GM10847 (cell line): ENCODE measurements around the gene ACVR1B.

Experiments used
- POLR2A ChIP-seq: IDR thresholded peaks from 2 replicates; pipeline ENCODE4 v1.6.1; 2011; ENCODE audit not compliant: insufficient read length; ENCODE audit errors: extremely low read depth

Gene ACVR1B

DNA sequence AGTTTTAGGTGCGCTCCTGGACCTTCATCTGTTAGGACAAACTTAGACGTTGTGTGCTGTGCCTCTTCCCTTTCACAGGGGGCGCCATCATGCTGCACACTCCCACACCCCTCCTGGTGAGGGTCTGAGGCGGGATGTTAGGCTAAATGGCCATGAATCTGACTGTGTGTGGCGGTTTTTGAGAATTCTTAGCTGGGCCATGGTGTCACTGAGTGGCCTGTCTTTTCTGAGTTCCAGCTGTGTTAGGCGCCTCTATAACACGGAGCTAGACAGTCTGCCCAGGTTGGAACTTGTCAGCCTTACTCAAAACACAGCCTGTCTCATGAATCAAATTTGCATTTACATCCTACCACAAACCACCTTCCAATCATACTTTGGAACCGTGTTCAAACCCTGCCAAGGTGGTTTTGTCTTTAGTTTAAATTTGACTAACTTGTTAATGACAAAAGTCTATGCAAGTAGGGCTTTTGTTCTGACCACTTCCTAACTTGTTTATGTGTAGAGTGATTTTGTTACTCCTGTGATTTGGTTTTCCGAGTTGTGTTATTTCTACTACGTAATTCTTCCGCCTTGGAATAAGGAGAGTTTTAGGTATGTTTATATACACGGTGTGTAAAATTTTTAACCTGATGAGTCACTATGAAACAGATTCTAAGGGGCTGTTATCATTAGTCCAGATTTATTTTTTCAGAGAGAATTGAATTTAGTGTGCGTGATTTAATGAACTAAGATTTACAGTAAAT is 19.6 kb downstream of the ACVR1B start:
- no peak for TF ChIP-seq POLR2A

DNA sequence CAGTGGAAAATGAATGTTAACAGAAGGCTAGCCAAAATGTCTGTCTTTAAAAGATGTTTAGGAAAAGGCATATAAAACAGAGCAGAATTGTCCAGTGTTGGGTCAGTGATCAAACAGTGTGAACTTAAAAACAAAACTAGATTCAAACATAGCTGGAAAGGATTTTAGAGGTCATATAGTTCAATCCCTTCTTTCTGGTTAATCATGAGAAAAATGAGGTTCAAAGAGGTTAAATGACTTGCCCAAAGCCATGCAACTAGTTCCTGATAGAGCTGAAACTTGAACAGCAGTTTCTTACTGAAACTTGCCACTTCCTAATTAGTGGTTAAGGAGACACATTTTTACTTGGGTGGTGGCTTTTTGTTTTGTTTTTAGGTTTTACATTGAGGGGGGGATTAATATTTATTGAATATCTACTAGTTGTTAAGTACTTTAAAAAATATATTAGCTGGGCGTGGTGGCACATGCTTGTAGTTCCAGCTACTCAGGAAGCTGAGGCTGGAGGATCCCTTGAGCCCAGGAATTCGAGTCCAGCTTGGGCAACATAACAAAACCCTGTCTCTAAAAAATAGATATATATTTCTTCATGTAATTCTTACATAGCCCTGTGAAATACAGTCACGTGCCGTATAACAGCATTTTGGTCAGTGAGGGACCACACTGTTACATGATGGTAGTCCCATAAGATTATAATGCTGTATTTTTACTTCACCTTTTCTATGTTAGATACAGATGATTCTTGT is 20.4 kb downstream of the ACVR1B start:
- no peak for TF ChIP-seq POLR2A

- no peak for TF ChIP-seq POLR2A
Measured at GRCh38 chr12:51972422-51972812, 20.9 kb downstream of the ACVR1B start.

DNA sequence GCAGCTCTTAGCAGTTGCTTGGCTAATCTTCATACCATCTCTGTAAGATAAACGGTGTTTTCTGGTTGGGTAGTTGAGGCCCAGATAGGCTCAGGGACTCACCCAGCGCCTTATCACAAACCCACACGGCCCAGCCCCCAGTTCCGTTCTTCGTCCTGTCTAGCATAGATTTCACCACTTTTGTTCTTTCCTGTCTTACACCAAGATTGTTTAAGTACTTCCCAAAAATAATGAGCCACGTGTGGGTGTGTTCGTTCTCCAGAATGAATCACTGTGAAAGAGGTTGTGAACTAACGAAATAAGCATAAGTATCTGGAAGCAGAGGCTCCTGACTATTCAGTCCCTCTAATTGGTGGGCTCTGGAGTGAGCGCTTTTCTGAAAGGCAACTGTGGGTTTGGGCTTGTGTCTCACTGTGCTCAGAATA is 21.4 kb downstream of the ACVR1B start:
- TF ChIP-seq POLR2A: no peak

DNA sequence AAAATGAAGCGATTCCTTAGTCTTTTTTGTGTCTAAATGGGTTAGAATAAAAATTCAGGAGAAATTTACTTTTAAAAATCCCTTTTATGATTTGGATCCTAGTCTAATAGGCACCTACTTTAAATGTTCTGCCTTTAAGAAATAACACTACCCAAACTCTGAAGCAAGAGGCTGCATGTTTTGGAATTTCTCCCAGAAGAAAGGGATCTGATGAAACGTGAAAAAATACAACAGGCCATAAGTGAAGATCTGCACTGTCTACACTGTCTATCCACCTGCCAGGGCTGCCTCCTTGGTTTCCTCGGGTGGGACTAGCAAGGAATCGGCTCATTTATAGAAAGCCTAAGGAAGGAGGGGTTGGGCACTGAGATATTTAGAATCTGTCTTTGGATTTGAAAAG is 22.1 kb downstream of the ACVR1B start:
- TF ChIP-seq POLR2A: no peak

DNA sequence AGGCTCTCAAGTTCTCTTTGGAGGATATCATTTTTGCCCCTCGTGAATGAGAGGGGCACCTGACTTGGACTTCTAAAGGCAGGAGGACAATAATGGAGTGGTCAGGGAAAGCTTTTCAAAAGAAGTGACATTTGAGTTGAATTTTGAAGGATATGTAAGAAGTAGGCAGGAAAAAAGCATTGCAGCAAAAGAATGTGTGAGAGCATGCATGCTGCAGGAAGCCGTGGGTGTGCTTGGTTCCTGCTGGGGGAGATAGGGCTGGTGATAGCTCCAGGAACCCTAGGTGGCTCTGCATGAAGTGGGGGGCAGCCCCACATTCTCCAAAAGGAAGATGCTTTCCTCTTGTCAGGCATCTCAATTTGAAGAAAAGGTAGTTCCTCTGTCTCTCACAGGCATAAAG is 23.1 kb downstream of the ACVR1B start:
- TF ChIP-seq POLR2A: no peak

DNA sequence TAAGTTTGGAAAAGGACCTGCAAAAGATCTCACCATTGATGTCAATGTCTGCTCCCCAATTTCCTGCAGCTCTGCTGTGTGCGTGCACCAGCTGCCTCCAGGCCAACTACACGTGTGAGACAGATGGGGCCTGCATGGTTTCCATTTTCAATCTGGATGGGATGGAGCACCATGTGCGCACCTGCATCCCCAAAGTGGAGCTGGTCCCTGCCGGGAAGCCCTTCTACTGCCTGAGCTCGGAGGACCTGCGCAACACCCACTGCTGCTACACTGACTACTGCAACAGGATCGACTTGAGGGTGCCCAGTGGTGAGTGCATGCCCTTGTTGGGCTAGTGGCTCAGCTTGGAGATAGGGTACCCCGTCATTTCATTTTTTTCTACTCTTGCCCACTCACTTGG is 23.7 kb downstream of the ACVR1B start:
- no peak for TF ChIP-seq POLR2A

GRCh38 chr12:51976376-51977160 is 25.1 kb downstream of the ACVR1B start:
- no peak for TF ChIP-seq POLR2A

- no peak for TF ChIP-seq POLR2A
Measured at GRCh38 chr12:51977320-51977753, 25.8 kb downstream of the ACVR1B start.

GRCh38 chr12:51980051-51980808 is 28.7 kb downstream of the ACVR1B start:
- no peak for TF ChIP-seq POLR2A

- no peak for TF ChIP-seq POLR2A
Measured at GRCh38 chr12:51980809-51981127, 29.3 kb downstream of the ACVR1B start.

DNA sequence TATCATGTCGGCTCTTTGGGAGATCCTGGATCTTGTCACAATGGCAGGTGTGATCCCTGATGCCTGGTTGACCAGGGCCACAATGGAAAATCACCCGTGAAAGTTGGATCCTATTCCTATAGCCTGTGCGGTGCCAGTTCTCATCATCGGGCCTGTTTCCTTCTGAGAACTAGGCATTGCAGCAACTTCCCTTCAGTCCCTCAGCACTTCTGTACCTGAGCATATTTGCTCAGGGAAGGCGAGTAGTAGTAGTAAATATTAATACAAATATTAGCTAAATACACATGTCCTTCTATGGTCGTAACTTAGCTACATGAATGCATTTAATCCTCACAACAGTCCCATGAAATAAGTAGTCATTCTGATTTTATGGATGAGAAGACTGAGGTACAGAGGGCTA is 33.2 kb downstream of the ACVR1B start:
- TF ChIP-seq POLR2A: no peak

DNA sequence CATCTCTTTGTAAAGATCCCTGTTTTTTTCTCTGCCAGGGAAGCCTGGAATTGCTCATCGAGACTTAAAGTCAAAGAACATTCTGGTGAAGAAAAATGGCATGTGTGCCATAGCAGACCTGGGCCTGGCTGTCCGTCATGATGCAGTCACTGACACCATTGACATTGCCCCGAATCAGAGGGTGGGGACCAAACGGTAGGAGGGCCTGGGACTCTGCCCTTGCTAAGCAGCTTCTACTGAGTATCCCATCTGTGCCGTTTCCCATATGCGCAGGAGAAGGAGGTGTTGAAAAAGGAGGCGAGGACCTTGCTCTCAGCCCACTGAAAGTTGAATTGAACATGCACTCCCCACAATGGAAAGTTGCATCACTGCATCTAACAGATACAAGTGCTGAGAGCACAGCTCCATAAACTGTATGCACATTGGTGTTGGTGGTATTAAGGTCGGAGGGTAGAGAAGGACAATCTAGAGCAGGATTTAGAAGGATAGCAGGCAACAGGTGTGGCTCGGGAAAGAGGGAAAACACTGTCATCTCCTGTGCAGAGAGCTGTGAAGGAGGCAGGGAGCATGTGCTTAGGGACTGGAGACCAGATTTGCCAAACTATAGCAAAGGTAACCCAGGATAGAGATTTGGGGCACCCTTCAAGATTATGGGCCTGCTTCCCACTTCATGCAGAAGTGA is 33.8 kb downstream of the ACVR1B start:
- TF ChIP-seq POLR2A: no peak

DNA sequence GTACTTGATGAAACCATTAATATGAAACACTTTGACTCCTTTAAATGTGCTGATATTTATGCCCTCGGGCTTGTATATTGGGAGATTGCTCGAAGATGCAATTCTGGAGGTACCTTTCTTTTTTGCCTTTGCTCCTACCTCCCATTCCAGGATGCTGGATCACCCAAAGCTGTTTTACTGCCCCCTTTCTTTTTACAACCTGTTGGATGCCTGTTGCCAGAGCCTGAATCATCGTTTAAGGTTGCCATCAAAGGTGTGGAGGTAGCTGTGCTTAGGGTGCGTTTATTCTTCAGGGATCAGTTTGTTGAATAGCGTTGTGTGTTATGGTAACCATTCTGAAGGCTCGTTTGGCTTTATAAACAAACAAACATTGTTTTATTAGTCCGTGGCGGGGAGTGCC is 35.3 kb downstream of the ACVR1B start:
- TF ChIP-seq POLR2A: no peak

DNA sequence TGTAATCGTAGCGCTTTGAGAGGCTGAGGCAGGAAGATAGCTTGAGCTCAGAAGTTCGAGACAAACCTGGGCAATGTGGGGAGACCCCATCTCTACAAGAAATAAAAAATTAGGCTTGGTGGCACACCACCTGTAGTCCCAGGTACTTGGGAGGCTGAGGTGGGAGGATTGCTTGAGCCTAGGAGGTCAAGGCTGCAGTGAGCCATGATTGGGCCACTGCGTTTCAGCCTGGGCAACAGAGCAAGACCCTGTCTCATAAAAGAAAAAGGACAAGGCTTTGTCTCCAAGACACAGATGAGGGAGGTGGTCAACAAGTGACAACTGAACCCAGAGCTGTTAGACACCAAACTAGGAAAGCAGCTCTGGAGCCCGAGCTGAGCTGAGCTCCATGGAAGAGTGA is 40.7 kb downstream of the ACVR1B start:
- TF ChIP-seq POLR2A: no peak
